Mammary epithelial cell (primary cell): Measurements from ENCODE around the gene ITGB2.

Experiments
- CTCF ChIP-seq, 2 donors: IDR thresholded peaks in 1 of 2; conservative IDR thresholded peaks in 1 of 2; 2 replicates each; pipeline ENCODE4 v1.5.1; 2011 to 2012; ENCODE audit warnings: inconsistent platforms in 2 of 2, low read length in 2 of 2, mild to moderate bottlenecking in 2 of 2, control low read depth in 1 of 2, low read depth in 1 of 2; ENCODE audit not compliant: insufficient read depth in 1 of 2; ENCODE audit errors: extremely low read depth in 1 of 2
- EZH2 ChIP-seq: IDR thresholded peaks from 2 replicates; pipeline ENCODE4 v1.6.1; 2012; ENCODE audit warnings: low read length, inconsistent platforms, borderline replicate concordance

DNA sequence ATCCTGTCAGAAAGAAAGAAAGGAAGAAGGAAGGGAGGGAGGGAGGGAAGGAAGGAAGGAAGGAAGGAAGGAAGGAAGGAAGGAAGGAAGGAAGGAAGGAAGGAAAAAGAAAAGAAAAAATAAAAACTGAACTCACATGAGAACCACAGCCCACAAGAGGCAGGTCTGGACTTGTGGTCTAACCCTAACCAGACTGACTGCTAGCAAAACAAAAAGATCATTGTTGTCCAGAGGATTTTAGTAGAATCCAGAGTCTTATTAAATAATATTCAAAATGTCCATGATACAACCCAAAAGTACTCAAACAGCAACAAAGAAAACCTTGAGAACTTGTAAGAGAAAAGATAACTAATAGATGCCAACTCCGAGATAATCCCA is 4.7 kb upstream of the ITGB2 start:
- no peak for TF ChIP-seq EZH2
- no peak for TF ChIP-seq CTCF (conservative IDR thresholded peaks at IDR 0.05 in 1 of 2, IDR thresholded peaks at IDR 0.05 in 1 of 2; ENCODE audit: extremely low read depth in 1 of 2, insufficient read depth in 1 of 2, low read depth in 1 of 2, low read length in 2 of 2)
